ENCODE results near the gene FBXO22. TPM values are rescaled to one million over a fixed set of nuclear protein-coding genes. Genes with fewer than 3 reads are reported as not detected.
"Not testable (repeated sequence)": the region's sequence is repeated elsewhere in the genome, so short reads cannot be mapped to it uniquely, and the experiment has no call there.

FBXO22 gene
- polyA plus RNA-seq, 1 donor = 18.8 TPM

DNA sequence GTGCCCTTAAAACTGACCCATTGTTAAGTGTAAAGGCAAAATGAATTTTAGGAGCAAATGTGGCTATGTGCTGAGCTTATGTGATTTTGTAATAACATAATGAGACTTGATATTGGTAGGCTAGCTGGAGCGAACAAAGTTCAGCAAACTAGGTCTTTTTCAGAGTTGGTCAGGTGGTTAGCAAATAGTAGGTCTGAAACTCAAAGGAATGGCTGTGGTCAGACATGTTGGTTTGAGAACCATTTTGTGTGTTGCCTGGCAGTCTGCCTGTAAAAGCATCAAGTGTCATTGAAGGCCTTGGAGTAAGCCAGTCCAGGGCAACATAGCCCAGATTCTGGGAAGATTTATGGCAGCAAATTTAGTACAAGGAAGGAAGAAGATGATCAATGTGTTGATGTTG is 16.4 kb downstream of the FBXO22 start:
- no peak for DNase-seq

DNA sequence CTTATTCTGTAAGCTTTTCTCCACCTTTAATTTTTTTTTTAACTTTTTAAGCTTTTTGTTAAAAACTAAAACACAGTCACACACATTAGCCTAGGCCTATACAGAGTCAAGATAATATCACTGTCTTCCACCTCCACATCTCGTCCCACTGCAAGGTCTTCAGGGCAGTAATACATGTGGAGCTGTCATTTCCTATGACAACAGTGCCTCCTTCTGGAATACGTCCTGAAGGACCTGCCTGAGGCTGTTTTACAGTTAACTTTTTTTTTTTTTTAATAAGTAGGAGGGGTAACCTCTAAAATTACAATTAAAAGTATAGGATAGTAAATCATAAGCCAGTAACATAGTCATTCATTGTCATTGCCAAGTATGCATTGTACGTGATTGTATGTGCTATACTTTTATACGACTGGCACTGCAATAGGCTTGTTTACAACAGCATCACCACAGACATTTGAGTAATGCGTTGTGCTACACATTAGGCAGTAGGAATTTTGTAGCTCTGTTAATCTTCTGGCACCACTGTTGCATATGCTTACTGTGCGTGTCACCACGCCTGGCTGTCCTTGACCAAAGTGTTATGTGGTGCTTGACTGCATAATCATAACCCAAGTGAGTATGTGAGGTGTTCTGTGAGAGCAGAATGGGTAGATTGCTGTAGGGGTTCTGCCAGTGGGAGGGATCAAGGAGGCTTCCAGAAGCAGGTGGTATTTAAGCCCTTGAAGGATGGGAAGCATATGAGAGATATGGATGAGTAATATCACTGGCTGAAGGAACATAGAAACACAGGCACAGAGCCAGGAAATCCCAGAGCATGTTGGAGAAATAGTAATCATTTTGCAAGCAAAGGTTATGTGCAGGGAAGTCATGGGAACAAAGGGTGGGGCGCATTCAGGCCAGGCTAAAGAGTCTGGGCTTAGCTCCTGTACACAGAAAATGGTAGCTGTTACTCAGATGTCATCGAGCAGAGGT is 18.3 kb downstream of the FBXO22 start:
- DNase-seq = no peak

DNA sequence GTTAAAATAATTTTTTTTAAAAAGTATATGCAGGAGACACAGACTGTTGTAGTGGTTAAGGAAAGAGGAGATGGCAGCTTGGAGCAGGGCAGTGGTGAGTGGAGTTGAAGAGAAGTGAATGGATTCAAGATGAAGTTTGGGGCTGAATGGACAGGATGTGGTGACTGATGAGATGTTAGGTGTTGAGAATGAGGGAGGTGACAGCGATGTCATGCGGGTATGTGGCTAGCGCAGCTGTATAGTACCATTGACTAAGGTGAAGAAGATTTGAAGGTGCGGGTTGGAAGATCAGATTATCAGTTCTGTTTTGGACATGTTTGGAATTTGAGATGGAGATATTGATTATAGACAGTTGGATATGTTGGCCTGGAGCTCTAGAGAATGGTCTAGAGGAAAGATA is 20.1 kb downstream of the FBXO22 start:
- DNase-seq = no peak

DNA sequence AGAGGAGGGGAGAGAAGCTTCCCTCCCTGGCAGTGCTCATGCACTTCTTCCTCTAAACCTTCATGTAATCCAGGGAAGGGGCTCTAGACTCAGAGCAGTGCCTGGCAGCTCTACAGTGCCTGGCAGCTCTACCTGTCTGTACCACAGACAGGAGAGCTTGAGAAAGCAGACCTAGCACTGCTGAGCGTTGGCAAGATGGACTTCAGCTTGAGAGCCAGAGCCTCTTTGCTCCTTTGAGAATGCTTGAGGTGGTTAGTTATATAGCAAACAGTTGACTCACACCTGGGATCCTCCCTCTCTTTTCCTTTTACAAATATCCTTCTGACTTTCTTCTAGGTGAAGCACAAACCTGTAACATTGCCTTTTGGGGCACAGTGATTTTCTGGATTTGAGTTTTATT is 20.9 kb downstream of the FBXO22 start:
- DNase-seq = no peak

DNA sequence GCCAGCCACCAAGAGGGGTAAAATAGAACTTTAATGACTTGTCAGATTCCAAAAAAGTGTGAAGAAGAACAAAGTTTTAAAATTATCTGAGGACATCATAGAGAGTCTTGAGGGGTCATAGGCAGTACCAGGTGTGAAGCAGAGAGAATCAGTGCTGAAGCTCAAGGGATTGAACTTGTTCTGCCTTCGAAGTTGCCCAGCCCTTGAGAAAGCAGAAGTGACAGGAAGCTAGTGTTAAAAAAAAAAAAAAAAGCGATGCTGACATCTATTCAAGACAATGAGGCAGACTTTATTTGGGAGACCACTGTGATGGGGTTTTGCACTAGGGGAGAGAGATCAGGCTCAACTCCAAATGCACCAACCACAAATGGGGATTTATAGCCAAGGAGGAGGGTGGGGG is 21.8 kb downstream of the FBXO22 start:
- no peak for DNase-seq

DNA sequence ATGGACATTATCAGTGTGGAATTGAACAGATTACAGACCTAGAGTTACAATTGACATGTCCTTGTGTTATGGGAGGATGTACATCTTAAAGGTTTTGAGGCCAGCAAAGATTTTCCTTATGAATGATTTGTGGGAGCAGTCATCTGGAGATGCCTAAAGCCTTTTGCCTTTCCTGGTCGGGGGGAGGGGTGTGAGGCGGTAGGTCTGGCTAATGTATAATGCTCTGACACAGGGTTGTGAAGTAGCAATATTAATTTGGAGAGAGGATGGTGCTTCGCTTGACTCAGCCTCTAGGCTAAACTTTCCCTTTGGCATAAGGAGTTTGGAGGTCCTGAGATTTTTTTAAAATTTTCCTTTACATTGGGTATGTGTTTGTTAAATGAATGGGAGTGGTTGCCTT is 23.3 kb downstream of the FBXO22 start:
- no peak for DNase-seq

DNA sequence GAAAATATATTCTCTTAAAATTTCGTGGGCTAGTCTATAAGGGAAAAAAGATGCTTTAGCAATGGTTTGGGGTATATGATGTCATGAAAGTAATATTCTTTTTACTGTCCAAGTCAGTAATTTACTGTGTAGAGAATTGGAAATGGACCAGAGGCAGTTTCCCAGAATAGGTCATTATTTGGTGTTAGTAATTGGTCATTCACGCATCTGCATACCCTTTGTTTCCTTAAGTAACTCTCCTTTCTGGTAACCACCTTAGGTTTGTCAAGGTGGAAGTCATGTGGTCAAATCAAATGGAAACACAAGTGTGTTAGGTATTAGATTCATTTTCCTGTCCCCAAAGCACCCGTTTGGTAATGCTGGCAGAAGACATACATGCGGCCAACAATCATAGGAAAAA is 23.9 kb downstream of the FBXO22 start:
- DNase-seq = no peak

DNA sequence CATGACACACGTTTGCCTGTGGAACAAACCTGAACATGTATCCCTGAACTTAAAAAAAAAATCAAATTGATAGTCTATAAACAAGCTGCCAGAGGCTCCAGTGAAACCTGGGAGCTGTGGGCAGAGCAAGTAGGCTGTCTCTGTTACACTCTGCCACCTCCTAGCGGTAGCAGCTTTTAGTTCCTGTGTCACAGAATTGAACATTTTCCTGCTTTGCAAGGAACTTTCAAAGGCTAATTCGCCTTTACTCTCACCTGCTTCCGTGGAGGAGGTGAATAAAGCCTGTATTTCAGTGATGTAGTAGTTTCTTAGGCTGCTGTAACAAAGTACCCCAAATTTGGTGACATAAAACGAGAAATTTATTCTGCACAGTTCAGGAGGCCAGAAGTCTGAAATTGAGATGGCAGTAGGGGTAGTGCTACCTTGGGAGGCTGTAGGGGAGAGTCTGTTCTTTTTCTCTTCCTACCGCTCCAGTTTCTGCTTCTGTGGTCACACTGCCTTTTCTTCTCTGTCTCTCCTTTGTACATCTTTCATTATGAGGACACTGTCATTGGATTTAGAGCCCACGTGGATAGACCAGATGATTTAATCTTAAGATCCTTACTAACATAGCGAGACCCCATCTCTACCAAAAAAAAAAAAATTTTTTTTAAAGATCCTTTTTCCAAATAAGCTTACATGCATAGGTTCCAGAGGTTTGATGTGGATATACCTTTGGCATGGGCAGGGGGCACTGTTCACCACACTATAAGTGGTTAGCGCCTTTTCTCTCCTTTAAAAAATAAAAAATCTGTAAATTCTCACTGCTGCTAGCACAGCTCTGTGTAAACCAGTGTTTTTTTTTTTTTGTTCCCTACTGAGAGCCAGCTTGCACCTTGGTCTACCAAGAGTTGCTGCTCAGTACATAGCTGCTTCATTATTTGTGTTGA is 25.3 kb downstream of the FBXO22 start:
- no peak for DNase-seq

DNA sequence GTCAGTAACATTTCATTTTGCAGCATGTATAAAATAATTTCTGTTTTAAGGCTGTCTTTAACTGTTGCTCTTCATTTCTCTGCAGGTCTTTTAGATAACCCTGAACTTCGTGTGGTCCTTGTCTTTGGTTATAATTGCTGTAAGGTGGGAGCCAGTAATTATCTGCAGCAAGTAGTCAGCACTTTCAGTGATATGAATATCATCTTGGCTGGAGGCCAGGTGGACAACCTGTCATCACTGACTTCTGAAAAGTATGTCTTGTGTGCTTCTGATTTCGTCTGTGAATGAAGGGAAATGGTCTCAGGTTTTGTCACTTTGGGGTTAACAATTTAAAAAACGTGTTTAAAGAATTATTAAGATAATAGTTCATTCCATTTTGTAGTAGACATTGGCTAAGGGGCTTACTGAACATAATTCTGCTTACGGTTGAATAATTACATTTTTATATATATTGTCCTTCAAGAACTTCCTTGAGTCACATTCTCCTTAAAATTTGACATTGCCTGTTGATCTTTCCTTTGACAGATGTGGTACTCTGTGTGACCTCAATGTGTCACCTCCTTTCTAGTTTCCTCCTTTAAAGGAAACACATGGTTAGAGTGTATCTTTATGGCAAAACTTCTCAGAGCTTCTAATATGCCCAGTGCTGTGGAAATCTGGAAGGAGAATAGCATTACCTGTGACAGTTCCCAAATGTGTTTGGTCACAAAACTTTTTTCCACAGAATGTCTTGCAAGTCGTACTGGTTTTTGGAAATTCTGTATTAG is 26.3 kb downstream of the FBXO22 start:
- no peak for DNase-seq

DNA sequence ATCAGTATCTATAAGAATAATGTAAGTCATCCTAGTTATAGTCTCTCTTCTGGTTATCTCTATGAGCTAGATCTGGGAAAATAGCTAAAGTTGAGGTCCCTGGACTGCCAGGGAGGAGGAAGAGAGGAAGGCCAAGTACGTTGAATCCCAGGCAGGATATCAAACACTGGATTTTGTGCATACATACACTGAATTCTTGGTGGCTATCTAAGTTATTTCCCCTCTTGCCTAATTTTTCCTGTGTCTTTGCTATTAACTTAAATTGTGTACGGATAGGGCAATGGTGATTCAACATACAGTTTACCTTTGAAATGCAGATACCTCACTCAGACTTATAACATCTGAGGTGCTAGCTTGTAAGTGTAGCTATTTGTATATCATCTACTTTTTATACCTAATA is 27.2 kb downstream of the FBXO22 start:
- DNase-seq = no peak

DNA sequence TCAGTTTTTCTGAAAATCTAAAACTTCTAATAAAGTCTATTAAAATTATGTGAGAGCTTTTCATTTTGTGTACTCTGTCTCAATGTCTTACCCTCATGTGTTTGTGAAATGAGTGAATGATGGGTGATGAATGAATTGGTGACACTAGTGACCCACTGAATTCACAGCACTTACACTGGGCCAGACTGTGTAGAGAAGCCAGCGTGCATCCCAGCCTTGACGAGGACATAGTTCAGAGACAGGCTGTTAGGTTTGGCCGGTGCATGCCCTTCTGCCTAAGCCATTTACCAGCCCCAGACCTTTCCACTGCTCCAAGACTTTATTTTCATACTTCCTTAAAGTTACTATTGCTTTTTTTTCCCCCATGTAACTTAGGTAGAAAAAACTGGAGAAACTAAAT is 38.8 kb downstream of the FBXO22 start:
- DNase-seq = no peak

DNA sequence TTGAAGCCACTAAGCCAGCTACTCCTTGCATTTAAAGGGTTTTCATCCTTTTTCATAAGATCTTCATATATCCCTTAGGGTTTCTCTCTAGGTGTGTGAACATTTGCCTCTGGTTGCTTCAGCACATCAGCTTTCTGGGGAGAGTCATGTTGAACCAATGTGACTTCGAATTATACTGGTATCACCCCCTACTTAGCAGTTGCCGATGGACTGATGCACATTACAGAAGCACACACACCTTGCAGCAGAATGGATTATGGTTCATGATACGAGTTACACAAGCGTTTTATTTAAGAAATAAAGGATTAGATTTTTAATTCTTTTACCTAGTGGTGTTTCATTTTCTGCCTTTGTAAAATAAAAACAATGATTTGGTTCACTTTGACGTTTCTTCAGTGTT is 39.6 kb downstream of the FBXO22 start:
- no peak for DNase-seq

DNA sequence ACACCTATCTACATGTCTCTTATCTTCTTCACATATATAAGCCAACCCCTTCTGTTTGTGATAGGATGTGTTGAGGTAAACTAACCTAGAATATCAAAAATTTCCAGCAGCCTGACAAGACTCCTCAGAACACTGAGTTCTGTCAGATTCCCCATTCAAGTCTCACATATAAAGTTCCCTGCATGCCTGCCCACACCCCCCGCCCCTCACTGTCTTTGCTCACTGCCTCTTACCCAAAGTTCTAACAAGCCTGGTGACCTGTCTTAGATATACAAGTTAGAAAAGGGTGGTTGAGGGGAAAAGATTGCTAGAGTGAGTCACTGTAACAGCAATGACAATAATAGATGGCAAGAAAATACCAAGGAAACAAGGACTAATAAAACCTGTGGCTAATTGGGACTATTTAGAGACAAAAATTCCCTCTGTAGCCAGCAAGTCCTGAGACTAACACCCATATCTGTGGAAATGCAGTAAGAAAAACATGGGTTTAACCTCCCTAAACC is 40.1 kb downstream of the FBXO22 start:
- no peak for DNase-seq

DNA sequence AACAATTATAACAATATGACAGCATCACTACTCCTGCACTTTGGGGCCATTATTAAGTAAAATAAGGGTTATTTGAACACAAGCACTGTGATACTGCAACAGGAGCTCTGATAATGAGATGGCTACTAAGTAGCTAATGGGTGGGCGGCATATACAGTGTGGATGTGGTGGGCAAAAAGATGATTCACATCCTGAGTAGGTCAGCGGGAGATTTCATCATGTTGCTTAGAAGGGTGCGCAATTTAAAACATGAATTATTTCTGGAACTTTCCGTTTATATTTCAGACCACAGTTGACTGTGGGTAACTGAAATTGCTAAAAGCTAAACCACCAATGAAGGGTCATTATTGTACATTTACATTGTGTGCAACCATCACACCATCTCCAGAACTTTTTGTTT is 42.3 kb downstream of the FBXO22 start:
- no peak for DNase-seq

DNA sequence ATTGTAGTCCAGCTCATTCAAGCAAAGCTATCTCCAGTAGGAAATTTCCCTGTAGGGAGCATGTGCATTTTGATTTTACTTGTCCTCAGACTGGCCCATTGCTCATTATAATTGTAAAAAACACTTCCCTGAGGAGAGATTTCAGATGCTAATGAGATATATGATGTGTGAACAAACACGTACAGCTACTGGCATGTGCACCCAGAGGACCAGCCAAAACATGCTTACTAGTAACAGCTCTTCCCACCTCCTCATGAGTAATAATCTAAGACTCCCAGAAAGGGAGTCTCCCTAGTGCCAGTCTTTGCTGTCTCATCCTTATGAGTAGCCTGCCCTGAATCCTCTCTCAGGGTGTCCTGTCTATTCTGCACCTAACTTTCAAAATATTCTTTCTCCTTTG is 43.4 kb downstream of the FBXO22 start:
- DNase-seq = no peak

DNA sequence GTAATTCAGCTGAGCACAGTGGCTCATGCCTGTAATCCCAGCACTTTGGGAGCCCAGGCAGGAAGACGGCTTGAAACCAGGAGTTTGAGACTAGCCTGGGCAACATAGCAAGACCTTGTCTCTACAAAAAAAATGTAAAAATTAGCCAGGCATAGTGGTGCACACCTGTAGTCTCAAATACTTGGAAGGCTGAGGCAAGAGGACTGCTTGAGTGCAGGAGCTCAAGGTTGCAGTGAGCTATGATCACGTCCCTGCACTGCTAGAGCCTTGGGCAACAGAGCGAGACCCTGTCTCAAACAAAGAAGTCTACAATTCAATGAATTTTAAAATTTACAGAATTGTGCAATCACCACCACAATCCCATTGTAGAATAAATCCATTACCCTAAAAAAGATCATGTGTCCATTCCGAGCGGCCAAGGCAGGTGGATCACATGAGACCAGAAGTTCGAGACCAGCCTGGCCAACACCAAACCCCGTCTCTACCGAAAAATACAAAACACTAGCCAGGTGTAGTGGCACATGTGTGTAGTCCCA is 45.2 kb downstream of the FBXO22 start:
- DNase-seq = no peak

DNA sequence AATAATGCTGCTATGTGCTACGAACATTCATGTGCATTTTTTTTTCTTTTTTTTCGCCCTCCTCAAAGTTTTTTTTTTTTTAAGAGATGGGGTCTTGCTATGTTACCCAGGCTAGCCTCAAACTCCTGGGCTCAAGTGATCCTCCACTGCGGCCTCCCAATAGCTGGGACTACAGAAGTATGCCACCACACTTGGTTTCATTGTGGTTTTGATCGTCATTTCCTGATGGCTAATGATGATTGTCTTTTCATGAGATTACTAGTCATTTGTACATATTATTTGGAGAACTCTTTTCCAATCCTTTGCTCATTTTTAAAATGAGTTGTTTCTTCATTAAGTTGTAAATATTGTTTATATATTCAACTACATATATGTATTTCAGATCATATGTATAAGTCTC is 48.8 kb downstream of the FBXO22 start:
- DNase-seq = no peak

DNA sequence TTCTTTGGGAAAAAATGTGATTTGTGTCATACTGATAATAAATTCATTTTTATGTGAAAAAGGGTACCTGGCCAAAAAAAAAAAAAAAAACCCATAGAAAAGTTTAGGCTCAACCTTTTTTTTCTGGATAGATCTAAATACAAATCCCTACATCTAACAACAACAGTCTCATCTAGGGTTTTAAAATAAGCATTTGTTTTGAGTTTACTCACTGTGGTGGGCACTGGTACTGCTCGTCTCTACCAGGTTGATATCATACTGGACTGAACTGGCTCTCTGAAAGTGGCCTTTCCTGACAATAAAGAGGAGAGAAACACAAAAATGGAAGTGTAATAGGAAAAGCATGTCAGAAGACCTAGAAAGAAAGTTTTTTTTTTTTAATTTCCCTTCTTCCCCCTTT is 52.0 kb downstream of the FBXO22 start:
- DNase-seq = no peak

DNA sequence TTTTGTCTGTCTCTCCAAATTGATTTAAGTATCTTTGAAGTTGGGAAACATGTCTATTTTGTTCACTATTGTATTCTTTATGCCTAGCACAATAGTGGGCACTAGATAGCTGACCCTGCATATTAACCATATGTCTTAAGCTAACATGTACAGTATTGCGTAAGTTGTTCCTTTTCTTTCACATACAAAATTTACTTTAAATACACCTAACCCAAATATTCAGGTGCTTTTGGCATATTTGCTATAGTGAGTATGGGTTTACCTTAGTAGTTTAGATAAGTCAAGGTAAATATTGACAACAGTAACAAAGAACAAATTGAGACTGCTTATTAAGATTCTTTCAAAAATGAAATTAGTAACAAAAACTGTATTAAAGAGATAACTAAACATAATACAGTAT is 57.7 kb downstream of the FBXO22 start:
- DNase-seq = no peak

DNA sequence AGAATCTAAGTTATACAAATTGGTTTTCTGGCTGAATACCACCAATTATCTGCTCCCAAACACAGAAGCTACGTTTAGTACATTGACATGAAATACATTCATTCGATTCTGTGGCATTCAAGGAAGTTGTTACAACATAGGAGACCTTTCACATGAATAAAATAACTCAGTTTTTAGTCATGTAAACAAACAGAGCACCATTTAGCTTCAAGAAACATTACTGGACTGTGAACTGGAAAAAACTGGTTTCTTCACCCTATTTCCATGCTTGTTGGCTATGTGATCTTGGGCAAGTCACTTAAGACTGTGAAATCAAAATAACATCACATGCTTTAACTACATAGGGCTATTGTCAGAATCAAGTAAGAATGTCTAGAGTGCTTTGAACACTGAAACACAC is 62.4 kb downstream of the FBXO22 start:
- no peak for DNase-seq

DNA sequence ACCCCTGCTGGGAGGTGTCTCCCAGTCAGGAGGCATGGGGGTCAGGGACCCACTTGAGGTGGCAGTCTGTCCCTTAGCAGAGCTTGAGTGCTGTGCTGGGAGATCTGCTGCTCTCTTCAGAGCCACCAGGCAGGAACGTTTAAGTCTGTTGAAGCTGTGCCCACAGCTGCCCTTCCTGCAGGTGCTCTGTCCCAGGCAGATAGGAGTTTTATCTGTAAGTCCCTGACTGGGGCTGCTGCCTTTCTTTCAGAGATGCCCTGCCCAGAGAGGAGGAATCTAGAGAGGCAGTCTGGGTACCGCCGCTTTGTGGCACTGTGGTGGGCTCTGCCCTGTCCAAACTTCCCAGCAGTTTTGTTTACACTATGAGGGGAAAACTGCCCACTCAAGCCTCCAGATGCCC is 73.1 kb downstream of the FBXO22 start:
- not testable (repeated sequence) for DNase-seq

DNA sequence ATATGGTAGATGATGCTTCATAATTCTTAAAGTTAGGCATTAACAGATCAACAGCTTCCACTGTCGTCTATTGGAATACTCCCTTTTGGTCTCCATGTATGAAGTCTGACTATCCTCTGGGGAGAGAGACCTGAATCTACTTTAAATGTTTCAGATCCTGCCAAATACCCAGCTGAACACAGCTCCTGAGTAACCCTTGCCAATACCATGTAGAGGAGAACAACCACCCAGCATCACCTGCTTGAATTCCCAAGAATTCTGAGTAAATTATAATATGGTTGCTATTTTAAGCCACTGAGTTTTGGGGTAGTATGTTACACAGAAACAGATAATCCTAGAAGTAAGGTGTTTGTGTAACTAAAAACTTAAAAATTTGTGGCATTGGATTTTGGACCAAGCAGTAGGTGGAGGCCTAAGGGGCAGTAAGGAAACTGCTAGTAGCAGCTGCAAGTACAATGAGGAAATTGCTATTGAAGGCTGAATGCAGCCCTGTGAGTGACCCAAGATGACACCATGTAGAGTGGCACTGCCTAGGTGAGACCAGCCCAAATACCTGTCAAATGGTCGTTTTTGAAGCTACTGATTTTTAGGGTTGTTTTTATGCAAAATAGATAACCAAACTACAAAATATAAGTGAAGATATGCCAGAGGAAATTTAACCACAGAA is 77.6 kb downstream of the FBXO22 start:
- DNase-seq = no peak

Measured in hindlimb muscle (tissue), 1 donor.